Measurements from ENCODE around the gene P2RY12.
A peak's percentile ranks its signal among the peaks of the same experiment; 100 is the strongest.

P2RY12 gene

GRCh38 chr3:151293127-151293526 is 91.4 kb downstream of the P2RY12 start:
- no peak for DNase-seq
- Histone ChIP-seq H3K36me3 (no peaks in the 10 kb centered on the region), H3K27me3 (no peaks in the 10 kb centered on the region), H3K4me1 (no peaks in the 10 kb centered on the region; the same call in 1 of the 2 replicates), H3K4me3 (ENCODE audit: low read depth, low read length) (no peak overlapping the region), H3K9me3 (no peaks in the 10 kb centered on the region)
- TF ChIP-seq CTCF (IDR thresholded peaks at IDR 0.05; ENCODE audit: low read depth, low read length): no peak

- Histone ChIP-seq H3K4me1 (no peaks in the 10 kb centered on the region), H3K27me3 (no peaks in the 10 kb centered on the region), H3K36me3 (no peaks in the 10 kb centered on the region), H3K9me3 (no peaks in the 10 kb centered on the region), H3K4me3 (ENCODE audit: low read depth, low read length) (no peak overlapping the region)
- peak; percentile 41; the same call in 1 of the 2 replicates for TF ChIP-seq CTCF (IDR thresholded peaks at IDR 0.05; ENCODE audit: low read depth, low read length)
- DNase-seq: no peak
Measured at GRCh38 chr3:151290673-151291072, 93.9 kb downstream of the P2RY12 start.

- no peaks in the 10 kb centered on the region for H3K36me3 ChIP-seq
- no peak for DNase-seq
- no peak overlapping the region for H3K4me3 ChIP-seq (ENCODE audit: low read depth, low read length)
- TF ChIP-seq CTCF (IDR thresholded peaks at IDR 0.05; ENCODE audit: low read depth, low read length): no peak
- H3K4me1 ChIP-seq: no peaks in the 10 kb centered on the region; the same call in 1 of the 2 replicates
- H3K9me3 ChIP-seq: no peaks in the 10 kb centered on the region
- H3K27me3 ChIP-seq: no peaks in the 10 kb centered on the region
Measured at GRCh38 chr3:151289445-151289844, 95.1 kb downstream of the P2RY12 start.
